MM.1S (cell line): ENCODE data around the gene FHL1.

Source experiments
- CTCF ChIP-seq: fragments of 300-600 bp; sonication (generic); IDR thresholded peaks from 2 replicates; pipeline ENCODE4 v1.5.1; 2016; ENCODE audit warnings: antibody characterized with exemption, low read length, mixed read lengths
- EZH2 ChIP-seq: fragments of 300-600 bp; sonication (generic); optimal IDR thresholded peaks from 2 replicates; pipeline ENCODE3; 2017; ENCODE audit warnings: low read depth, mild to moderate bottlenecking, antibody characterized with exemption, low read length, mixed read lengths

GRCh38 chrX:136106920-136107528 is 40.3 kb upstream of the FHL1 start:
- TF ChIP-seq EZH2 = no peak
- TF ChIP-seq CTCF = no peak
